AG20443 (cell line): ENCODE results near the gene KCNG4.
A peak's percentile ranks its signal among the peaks of the same experiment; 100 is the strongest.

Source experiments
- DNase-seq: peaks from one replicate; pipeline ENCODE4 v3.0.0; 2012; ENCODE audit warnings: low spot score, mixed read lengths

Gene KCNG4

GRCh38 chr16:84266451-84266850 is 26.6 kb upstream of the KCNG4 start:
- peak; percentile 58 for DNase-seq

- DNase-seq: no peak
These were observed 23.1 kb upstream of the KCNG4 start for GRCh38 chr16:84262939-84263338.

GRCh38 chr16:84262031-84262430 is 22.2 kb upstream of the KCNG4 start:
- no peak for DNase-seq

GRCh38 chr16:84260766-84261554 is 21.1 kb upstream of the KCNG4 start:
- DNase-seq: no peak

GRCh38 chr16:84259691-84260090 is 19.9 kb upstream of the KCNG4 start:
- DNase-seq: no peak

GRCh38 chr16:84258266-84258665 is 18.5 kb upstream of the KCNG4 start:
- no peak for DNase-seq

- no peak for DNase-seq
These were observed 15.4 kb upstream of the KCNG4 start for GRCh38 chr16:84255050-84255810.

GRCh38 chr16:84254062-84254461 is 14.2 kb upstream of the KCNG4 start:
- no peak for DNase-seq

GRCh38 chr16:84253173-84253572 is 13.4 kb upstream of the KCNG4 start:
- no peak for DNase-seq

GRCh38 chr16:84252184-84252583 is 12.4 kb upstream of the KCNG4 start:
- no peak for DNase-seq

GRCh38 chr16:84247844-84248243 is 8.0 kb upstream of the KCNG4 start:
- peak; percentile 59 for DNase-seq

GRCh38 chr16:84247331-84247730 is 7.5 kb upstream of the KCNG4 start:
- peak; percentile 34 for DNase-seq

GRCh38 chr16:84246679-84247077 is 6.9 kb upstream of the KCNG4 start:
- no peak for DNase-seq

GRCh38 chr16:84245956-84246678 is 6.3 kb upstream of the KCNG4 start:
- DNase-seq: no peak

- DNase-seq: no peak
These were observed 4.9 kb upstream of the KCNG4 start for GRCh38 chr16:84244728-84245127.

GRCh38 chr16:84243732-84244131 is 3.9 kb upstream of the KCNG4 start:
- no peak for DNase-seq

- no peak for DNase-seq
These were observed 3.0 kb upstream of the KCNG4 start for GRCh38 chr16:84242839-84243238.

- DNase-seq: no peak
These were observed 2.0 kb upstream of the KCNG4 start for GRCh38 chr16:84241778-84242177.

- DNase-seq: no peak
These were observed 643 bp upstream of the KCNG4 start for GRCh38 chr16:84240455-84240854.

- DNase-seq: peak; percentile 47
These were observed 557 bp downstream of the KCNG4 start for GRCh38 chr16:84239141-84239769.

GRCh38 chr16:84237994-84238750 is 1.6 kb downstream of the KCNG4 start:
- no peak for DNase-seq

GRCh38 chr16:84236671-84237070 is 3.1 kb downstream of the KCNG4 start:
- no peak for DNase-seq
